Femur (tissue), 1 donor: Measurements from ENCODE around the gene KIF16B.
"Not testable (repeated sequence)": the region's sequence is repeated elsewhere in the genome, so short reads cannot be mapped to it uniquely, and the experiment has no call there.

Experiments used
- DNase-seq: peaks from one replicate; pipeline ENCODE4 v3.0.0-alpha.2; 2017

The KIF16B gene

DNA sequence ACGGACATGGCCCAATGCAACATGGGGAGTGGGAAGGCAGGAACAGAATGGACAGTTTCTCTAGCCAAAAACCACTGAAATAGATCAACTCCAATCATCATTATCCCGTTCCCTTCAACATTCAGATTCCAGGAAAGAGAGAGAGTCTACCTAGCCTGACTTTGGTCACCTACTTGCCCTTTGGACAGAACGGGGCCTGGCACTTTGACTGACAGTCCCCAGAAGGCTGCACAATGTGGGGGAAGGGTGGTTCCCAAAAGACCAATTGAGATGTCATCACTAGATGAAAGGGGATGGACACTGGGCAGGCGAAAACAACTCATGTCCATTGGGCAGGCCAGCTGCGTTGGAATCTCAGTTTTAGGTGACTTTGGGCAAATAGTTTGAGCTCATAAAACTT is 15.0 kb upstream of the KIF16B start:
- no peak for DNase-seq

- DNase-seq = no peak
These were observed 13.8 kb upstream of the KIF16B start for GRCh38 chr20:16587066-16587465.

- no peak for DNase-seq
These were observed 10.2 kb upstream of the KIF16B start for GRCh38 chr20:16583474-16583873.

- DNase-seq = no peak
These were observed 8.0 kb upstream of the KIF16B start for GRCh38 chr20:16581241-16581640.

- DNase-seq = no peak
These were observed 7.4 kb upstream of the KIF16B start for GRCh38 chr20:16580620-16581019.

DNA sequence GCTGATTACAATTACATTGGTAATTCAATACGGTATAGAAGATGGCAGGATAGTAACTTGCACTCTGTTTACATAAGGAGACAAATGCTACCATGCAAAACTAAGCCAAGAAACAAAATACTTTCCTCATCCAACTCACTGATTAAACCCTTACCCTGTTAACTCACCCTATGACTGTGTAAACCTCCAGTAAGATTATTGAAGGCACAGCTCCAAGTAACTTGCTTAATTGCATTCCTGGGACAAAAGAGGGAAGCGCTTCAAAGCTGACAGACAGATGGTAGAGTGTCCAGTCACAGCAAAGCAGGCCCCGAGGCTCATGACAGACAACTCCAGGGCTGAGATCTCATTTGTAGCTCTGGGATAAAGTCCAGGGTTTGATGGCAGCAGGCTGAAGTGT is 6.9 kb upstream of the KIF16B start:
- DNase-seq = peak; percentile 43

DNA sequence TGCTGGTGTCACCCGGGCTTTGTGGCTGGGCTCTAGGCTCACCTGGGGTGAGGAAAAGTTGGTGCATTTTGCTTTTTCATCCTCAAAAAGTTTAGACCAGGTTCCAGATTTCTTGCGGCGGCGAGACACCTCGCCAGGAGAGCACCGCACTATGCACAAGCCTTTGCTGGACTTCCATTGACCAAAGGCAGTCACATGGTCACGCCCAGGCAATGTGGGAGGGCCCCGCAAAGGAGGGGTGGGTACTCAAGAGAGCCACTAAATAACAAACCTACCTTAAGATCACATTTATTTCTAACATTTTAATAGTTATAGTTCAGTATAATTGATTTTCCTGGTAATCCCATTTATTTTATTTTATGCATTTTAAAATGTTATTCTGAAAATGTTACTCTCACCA is 3.0 kb upstream of the KIF16B start:
- no peak for DNase-seq

DNA sequence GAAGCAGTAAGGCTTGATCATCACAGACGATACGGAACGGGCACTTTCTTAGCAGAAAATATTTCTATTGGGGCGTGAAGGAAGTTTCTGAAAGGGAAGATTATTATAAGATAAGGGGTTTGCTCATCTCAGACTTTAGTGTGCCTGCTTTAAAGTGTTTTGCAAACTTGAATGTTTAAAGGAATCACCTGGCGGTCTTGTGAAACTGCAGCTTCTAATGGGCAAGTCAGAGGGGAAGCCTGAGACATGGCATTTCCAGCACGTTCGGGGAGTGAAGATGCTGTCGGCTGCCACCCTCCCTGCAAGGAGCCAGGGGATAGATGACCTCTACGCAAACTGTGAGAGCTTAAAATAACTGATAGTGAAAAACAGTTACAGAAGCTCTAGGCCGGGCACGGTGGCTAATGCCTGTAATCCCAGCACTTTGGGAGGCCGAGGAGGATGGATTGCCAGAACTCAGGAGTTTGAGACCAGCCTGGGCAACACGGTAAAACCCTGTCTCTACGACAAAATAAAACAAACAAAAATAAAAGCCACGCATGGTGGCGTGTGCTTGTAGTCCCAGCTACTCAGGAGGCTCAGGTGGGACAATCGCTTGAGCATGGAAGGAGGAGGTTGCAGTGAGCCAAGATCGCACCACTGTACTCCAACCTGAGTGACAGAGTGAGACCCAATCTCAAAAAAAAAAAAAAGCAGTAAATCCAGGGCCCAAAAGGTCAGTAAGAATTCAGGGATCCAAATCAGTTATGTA is 2.3 kb upstream of the KIF16B start:
- DNase-seq = no peak

GRCh38 chr20:16574656-16575355 is 1.6 kb upstream of the KIF16B start:
- peak; percentile 92 for DNase-seq

DNA sequence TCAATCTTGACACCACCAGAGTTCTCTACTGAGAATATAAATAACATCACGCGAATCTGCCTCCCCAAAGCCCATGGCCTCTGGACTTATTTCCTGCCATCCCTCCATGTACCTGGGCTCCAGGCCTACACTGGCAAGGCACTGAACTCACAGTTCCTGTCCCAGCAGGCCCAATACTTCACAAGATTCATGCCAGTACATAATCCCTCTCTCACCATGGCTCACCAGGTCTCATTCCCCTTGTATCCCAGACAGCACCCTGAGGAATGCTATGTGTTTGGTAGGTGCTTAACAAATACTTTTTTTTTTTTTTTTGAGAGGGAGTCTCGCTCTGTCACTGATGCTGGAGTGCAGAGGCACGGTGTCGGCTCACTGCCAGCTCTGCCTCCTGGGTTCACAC is 1.9 kb downstream of the KIF16B start:
- no peak for DNase-seq

DNA sequence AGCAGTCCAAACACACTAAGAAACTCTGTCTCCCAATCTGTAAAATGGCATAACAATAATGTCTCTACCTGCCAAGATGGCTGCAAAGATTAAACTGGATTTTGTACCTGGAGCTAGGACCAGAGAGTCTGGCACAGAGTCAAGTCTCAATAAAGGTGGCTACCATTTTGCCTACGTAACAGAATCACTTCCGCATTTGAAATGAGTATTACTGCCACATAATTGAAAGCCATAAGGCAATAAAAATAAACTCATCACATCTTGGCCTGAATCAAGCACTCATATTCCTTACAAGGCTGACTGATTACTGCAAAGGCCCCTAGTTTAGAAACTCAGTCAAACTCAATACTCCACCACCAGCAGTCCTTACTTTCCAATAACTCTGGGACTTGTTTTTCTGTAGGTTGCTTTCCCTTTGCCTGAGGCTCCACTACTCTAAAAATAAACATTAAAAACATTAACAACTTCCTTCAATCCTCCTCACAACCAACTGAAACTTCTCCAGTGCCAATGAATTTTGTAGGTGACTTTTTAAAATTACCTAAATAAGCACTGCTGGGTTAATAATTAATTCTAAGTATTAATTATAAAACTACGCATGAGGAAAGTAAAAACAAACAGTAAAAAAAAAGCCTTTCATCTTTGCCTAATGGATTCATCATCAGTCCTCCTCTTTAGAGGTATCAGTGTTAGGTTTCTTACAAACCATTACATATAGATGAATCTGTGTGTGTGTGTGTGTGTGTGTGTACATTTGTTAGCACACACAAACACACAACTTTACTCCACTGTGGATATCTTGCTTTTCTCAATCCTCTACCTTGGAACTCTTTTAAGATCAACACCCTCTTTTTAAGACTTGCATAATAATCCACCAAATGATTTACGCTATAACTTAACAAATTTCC is 3.7 kb downstream of the KIF16B start:
- no peak for DNase-seq

DNA sequence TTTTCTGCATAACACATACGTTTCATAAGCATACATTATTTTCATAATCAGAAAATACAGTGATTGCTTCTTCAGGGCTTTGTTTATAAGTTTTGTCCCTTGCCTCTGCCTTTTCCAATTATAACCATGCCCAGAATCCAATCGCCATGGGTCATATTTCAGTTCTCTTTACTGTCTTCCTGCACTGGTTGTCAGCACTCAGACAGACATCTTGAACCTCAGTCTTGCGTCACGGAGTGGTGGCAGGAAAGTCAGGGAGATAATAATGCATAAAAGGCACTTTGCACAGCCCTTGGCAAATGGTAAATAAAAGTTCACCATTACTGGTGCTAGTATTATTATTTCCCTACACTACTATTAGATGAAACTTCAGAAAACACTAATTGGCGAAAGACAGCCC is 7.2 kb downstream of the KIF16B start:
- no peak for DNase-seq

DNA sequence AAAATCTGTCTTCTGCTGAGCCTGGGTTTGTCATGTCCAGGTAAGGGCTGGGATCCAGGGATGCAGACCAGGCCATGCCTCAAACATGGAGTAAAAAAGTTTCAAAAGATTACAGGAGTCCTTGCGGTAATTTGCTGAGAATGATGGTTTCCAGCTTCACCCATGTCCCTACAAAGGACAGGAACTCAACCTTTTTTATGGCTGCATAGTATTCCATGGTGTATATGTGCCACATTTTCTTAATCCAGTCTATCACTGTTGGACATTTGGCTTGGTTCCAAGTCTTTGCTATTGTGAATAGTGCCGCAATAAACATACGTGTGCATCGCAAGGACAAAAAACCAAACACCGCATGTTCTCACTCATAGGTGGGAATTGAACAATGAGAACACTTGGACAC is 9.2 kb downstream of the KIF16B start:
- not testable (repeated sequence) for DNase-seq

DNA sequence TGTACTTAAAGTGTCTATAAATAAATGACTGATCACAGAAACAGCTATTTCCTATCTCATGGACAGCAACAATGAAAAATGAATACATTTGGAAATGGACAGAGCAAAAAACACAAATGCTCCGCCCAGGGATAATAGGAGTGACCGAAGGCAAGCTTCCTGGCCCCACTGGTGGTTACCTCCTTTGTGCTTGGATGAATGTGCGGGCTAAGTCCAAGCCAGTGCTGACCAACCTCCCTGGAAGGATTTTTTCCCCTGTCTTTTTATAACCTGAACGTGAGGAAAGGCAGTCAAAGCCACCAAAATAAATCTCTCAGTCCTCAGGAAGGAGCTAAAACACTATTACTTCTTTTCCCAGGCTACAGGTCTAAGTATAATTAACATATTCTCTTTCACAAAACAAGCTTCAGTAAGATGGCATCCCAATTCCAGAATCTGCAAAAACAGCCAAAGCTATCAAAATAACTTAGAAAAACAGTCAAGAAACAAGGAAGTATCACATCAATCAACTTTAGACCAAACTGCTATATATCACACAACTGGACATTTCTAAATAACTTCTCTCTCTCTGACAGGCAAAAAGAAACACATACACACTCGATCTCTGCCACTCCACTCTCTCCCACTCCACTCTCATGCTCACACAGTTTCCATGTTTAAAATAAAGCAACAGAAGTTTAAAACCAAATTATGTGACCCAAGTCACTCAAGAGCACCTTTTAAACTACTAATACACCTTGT is 10.0 kb downstream of the KIF16B start:
- no peak for DNase-seq

- no peak for DNase-seq
These were observed 11.0 kb downstream of the KIF16B start for GRCh38 chr20:16562259-16562658.

DNA sequence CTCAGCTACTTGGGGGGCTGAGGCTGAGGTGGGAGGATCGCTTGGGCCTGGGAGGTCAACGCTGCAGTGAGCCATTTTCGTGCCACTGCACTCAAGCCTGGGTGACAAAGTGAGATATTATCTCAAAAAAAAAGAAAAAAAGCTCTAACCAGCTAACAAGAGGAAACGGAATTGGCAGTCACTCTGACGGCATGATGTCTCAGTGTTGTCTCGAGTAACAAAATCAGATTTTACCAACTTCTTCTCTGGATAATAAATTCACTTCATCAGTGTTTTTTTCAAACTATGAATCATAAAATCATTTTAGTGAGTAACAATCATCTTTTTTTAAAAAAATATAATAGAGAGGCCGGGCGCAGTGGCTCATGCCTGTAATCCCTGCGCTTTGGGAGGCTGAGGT is 12.6 kb downstream of the KIF16B start:
- DNase-seq = no peak

DNA sequence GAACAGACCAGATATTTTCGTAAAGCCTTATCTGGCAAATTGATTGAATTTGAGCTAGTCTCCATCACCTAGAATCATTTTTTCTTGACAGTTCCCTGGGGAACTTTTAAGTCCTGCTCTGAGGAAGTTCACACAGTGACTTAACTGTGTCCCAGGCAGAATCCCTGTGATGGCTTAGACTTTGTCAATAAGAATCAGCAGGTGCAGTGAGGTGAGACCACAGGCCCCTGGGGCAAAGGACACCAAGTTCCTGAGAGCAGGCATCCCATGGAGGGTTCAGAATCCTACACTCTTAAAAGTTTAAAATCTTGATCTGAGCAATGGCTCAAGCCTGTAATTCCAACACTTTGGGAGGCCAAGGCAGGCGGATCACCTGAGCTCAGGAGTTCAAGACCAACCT is 13.0 kb downstream of the KIF16B start:
- DNase-seq = no peak

GRCh38 chr20:16556301-16556700 is 16.9 kb downstream of the KIF16B start:
- DNase-seq = no peak

DNA sequence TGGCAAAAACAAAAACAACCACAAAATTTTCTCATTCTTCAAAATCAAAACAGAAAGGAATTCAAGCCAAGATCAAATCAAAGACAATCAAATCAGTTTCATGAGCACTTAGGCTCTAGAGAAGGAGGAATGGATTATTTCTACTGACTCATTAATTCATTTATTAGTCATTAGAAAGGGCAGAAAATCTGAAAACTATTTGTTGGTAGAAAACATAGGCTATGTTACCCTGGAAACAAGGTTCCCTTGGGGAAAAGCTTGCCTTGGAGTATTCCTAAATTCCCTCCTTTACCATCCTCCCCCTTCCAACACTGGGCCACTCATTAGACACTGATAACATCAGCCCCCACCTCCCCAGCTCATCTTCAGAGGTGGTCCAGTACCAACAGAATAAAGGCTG is 17.5 kb downstream of the KIF16B start:
- DNase-seq = no peak

GRCh38 chr20:16554766-16555543 is 18.3 kb downstream of the KIF16B start:
- DNase-seq = no peak

DNA sequence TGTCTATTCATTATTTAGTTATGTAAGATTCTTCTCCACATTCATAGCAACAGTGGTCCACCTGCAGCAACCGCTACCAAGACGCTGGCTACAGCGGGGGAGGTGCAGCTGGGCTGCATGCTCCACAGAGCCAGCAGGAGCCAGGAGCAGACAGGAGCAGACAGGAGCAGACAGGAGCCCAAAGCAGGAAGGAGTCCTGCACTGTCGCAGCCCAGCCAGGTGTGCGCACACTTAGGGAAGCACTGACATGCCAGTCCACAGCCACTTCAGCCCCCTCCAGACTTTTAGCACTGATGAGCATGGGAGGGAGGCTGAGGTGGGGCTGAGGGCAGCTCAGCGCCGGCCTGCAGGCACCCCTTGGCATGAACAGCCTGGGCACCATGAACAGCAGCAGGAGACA is 19.6 kb downstream of the KIF16B start:
- no peak for DNase-seq

DNA sequence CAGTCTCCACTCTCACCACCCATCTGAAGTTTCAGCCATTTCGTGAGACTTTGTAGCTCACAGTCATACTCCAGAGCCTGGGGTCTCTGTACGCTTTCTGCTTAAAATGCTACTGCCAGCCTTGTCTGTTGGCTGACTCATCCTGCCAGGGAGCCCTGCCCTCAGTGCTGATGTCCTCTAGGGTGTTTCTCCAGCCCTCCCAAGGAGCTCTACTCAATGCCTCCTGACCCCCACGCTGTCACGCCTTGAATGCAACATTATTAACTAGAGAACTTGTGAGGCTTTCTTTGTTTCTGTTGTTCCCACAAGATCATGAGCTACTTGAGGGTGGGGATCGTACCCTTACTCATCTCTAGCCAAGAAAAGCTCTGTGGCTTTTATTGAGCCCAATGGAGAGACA is 20.1 kb downstream of the KIF16B start:
- DNase-seq = no peak
